Endodermal cell (in vitro differentiated cells): ENCODE results near the gene TNNT2. TPM values are rescaled to one million over a fixed set of nuclear protein-coding genes. Genes with fewer than 3 reads are reported as not detected.

Source experiments
- DNase-seq: peaks from one replicate; pipeline ENCODE4 v3.0.0-alpha.2; 2017
- H3K27ac ChIP-seq: 2 replicates; pipeline ENCODE4 v1.5.1; 2013; ENCODE audit warnings: mild to moderate bottlenecking, low read depth, low read length, moderate library complexity
- H3K27me3 ChIP-seq: 2 replicates; pipeline ENCODE4 v1.6.1; 2013; ENCODE audit warnings: mild to moderate bottlenecking, low read length, moderate library complexity; ENCODE audit not compliant: insufficient read depth, control insufficient read depth, poor library complexity, severe bottlenecking
- H3K36me3 ChIP-seq: 2 replicates; pipeline ENCODE4 v1.7.0; 2013; ENCODE audit warnings: mild to moderate bottlenecking, low read length, moderate library complexity; ENCODE audit not compliant: control insufficient read depth, insufficient read depth
- H3K4me1 ChIP-seq: one replicate; pipeline ENCODE4 v1.7.0; 2013; ENCODE audit warnings: low read length; ENCODE audit not compliant: control insufficient read depth, insufficient read depth
- H3K4me3 ChIP-seq: 2 replicates; pipeline ENCODE4 v1.5.1; 2013; ENCODE audit warnings: mild to moderate bottlenecking, low read length, moderate library complexity
- H3K9ac ChIP-seq: 2 replicates; pipeline ENCODE4 v1.6.1; 2013; ENCODE audit warnings: mild to moderate bottlenecking, low read length, moderate library complexity; ENCODE audit not compliant: poor library complexity, severe bottlenecking; ENCODE audit errors: extremely low read depth
- H3K9me3 ChIP-seq: 2 replicates; pipeline ENCODE4 v1.6.1; 2013; ENCODE audit warnings: mild to moderate bottlenecking, low read length, moderate library complexity; ENCODE audit not compliant: control insufficient read depth
- H3K27ac Mint-ChIP-seq: 2 replicates; pipeline ENCODE4 v1.8.0; 2020; ENCODE audit warnings: mixed read lengths
- H3K27me3 Mint-ChIP-seq: 2 replicates; pipeline ENCODE4 v1.8.0; 2021; ENCODE audit warnings: mild to moderate bottlenecking, mixed read lengths; ENCODE audit not compliant: insufficient read depth
- H3K36me3 Mint-ChIP-seq: 2 replicates; pipeline ENCODE4 v1.8.0; 2020; ENCODE audit warnings: low read depth, mixed read lengths
- H3K4me1 Mint-ChIP-seq: 2 replicates; pipeline ENCODE4 v1.8.0; 2020; ENCODE audit warnings: mixed read lengths
- H3K4me3 Mint-ChIP-seq: 2 replicates; pipeline ENCODE4 v1.8.0; 2020; ENCODE audit warnings: mild to moderate bottlenecking, moderate library complexity, mixed read lengths
- H3K9me3 Mint-ChIP-seq: 2 replicates; pipeline ENCODE4 v1.8.0; 2020; ENCODE audit warnings: mild to moderate bottlenecking, mixed read lengths
- CTCF ChIP-seq: fragments of 200-600 bp; sonication (generic); conservative IDR thresholded peaks from 2 replicates; pipeline ENCODE4 v1.5.0; 2021; ENCODE audit warnings: antibody characterized with exemption, mild to moderate bottlenecking
- WGBS, 2 experiments: methylation state at CpG; one replicate each; pipeline versions ENCODE4 v1.1.5 to v1.1.7; 2013; ENCODE audit warnings: missing lambda C conversion rate in 2 of 2, mixed read lengths in 1 of 2; ENCODE audit not compliant: insufficient coverage in 1 of 2, insufficient read length in 1 of 2; 5-methylcytosine and 5-hydroxymethylcytosine counted together
- total RNA-seq, 2 donors: library from RNA; stranded (reverse); fragmentation: NEBNext Ultra II Directional in 1 of 2; extraction: Animal tissue kit (Norgen Biotek cat#: 25700) in 1 of 2; gene quantifications; 2 replicates in 1 of 2; 3 replicates in 1 of 2; pipeline ENCODE4 v1.2.1, GENCODE V29; 2021

The TNNT2 gene
- total RNA-seq, 2 donors from 2014 or later = 0.35 to 0.88 TPM

GRCh38 chr1:201411292-201411691 is 33.8 kb upstream of the TNNT2 start:
- no peak for DNase-seq
- Histone ChIP-seq H3K4me3 (no peak overlapping the region), H3K4me1 (no peaks in the 10 kb centered on the region), H3K36me3 (no peaks in the 10 kb centered on the region), H3K9me3 (no peaks in the 10 kb centered on the region), H3K27ac (no peak overlapping the region), H3K27me3 (no peaks in the 10 kb centered on the region), H3K9ac (no peak overlapping the region)
- no peaks in the 10 kb centered on the region for H3K36me3 Mint-ChIP-seq
- peaks cover 2% of the 10 kb centered on the region for H3K4me1 Mint-ChIP-seq
- H3K9me3 Mint-ChIP-seq = no peaks in the 10 kb centered on the region
- no peak for TF ChIP-seq CTCF
- no peaks in the 10 kb centered on the region for H3K27me3 Mint-ChIP-seq
- no peak overlapping the region for H3K27ac Mint-ChIP-seq
- WGBS, 2 experiments = 93 to 99% methylated on average over 8 to 12 of the region's 12 CpGs
- no peak overlapping the region for H3K4me3 Mint-ChIP-seq

DNA sequence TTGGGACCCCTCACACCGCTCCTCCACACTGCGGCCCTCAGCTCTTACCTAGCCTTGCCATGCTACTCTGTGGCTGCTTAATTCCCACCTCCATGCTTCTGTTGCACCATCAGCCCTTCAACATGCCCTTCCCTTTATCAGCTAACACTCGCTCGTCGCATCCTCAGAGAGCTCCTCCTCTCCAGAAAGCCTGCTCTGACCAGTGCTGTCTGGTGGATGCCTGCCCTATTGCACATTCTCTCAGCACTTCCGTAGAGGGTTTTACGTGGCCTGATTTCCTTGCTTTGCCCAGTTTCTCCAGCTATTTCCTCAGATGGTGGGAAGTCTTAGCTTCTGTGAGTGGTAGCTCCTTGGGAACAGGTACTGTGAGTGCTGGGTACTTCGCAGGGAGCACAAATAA is 32.0 kb upstream of the TNNT2 start:
- Mint-ChIP-seq H3K27me3 (no peaks in the 10 kb centered on the region), H3K27ac (no peak overlapping the region), H3K36me3 (no peaks in the 10 kb centered on the region), H3K4me3 (no peak overlapping the region), H3K9me3 (no peaks in the 10 kb centered on the region), H3K4me1 (peaks cover 2% of the 10 kb centered on the region)
- no peak for DNase-seq
- TF ChIP-seq CTCF = no peak
- H3K4me3 ChIP-seq = no peak overlapping the region
- no peaks in the 10 kb centered on the region for H3K36me3 ChIP-seq
- H3K27me3 ChIP-seq = no peaks in the 10 kb centered on the region
- H3K27ac ChIP-seq = no peak overlapping the region
- no peak overlapping the region for H3K9ac ChIP-seq
- H3K4me1 ChIP-seq = no peaks in the 10 kb centered on the region
- no peaks in the 10 kb centered on the region for H3K9me3 ChIP-seq
- 88 to 92% methylated on average over 5 to 8 of the region's 8 CpGs for WGBS, 2 experiments

- Histone ChIP-seq H3K27ac (no peak overlapping the region), H3K4me3 (no peak overlapping the region), H3K27me3 (no peaks in the 10 kb centered on the region), H3K9me3 (no peaks in the 10 kb centered on the region), H3K9ac (no peak overlapping the region), H3K4me1 (no peaks in the 10 kb centered on the region), H3K36me3 (no peaks in the 10 kb centered on the region)
- Mint-ChIP-seq H3K9me3 (no peaks in the 10 kb centered on the region), H3K4me3 (no peak overlapping the region), H3K27me3 (no peaks in the 10 kb centered on the region), H3K27ac (no peak overlapping the region), H3K36me3 (no peaks in the 10 kb centered on the region), H3K4me1 (peaks cover 2% of the 10 kb centered on the region)
- WGBS, 2 experiments = 86 to 90% methylated on average over 2 to 3 of the region's 3 CpGs
- DNase-seq = no peak
- TF ChIP-seq CTCF = no peak
Observed at GRCh38 chr1:201408834-201409200, 31.3 kb upstream of the TNNT2 start.
